Peyer's patch (tissue), 4 donors: ENCODE results near the gene PTPN13.

Experiments
- CTCF ChIP-seq, 6 experiments: fragments of 450-650 bp in 4 of 6; fragments of 200-600 bp in 2 of 6; sonication (generic) in 1 of 6; IDR thresholded peaks; one replicate each; pipeline ENCODE4 v1.5.1; 2017 to 2019; ENCODE audit warnings: antibody characterized with exemption in 6 of 6, mild to moderate bottlenecking in 3 of 6, moderate library complexity in 1 of 6
- POLR2A ChIP-seq, 2 donors: fragments of 450-650 bp; IDR thresholded peaks; one replicate each; pipeline ENCODE4 v1.5.1; 2017; ENCODE audit warnings: antibody characterized with exemption in 2 of 2, mild to moderate bottlenecking in 2 of 2, moderate library complexity in 2 of 2

DNA sequence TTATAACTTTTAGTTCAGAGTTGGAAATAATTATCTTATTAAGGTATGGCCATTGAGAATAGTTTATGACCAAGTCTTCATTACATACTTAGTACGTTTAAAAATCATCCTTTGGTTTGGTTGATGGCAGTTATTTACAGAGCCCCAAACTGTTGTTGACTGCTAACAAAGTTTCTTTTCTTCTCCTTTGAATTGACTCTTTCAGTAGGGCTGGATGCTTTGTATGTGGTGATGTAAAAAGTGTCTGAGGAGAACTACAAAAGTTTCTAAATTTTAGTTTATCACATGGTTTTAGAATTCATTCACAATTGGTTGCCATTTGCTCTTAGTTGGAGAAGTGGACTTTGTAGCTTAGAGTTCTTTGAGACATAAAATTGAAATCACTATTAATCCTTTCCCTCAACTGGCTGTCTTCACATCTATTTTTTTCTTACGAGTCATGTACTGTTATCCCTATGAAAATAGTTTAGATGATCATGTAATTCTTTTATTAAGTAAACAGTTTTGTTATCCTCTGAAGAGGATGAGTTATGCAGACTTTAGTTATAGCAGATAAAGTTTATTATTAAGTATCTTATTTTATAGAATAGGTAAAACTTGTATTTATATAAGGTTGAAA is 14.8 kb downstream of the PTPN13 start:
- TF ChIP-seq CTCF (IDR thresholded peaks at IDR 0.05) (no peak), POLR2A (IDR thresholded peaks at IDR 0.05) (no peak)
